ENCODE results near the gene IL6R.

- TF ChIP-seq ZNF274 (IDR thresholded peaks at IDR 0.05; ENCODE audit: low read depth, low read length) (no peak), YY1 (IDR thresholded peaks at IDR 0.05; ENCODE audit: insufficient read depth, insufficient read length) (no peak), SUZ12 (IDR thresholded peaks at IDR 0.05; ENCODE audit: extremely low read depth, insufficient read depth, insufficient read length) (no peak)
These were observed at the start of gene IL6R for GRCh38 chr1:154404984-154405746.
